NCI-H510A (cell line): ENCODE measurements around the gene OR2C1.

Experiments used
- DNase-seq: peaks from one replicate; lab custom pipeline; 2025; lab: John Stamatoyannopoulos, UW

OR2C1 gene

DNA sequence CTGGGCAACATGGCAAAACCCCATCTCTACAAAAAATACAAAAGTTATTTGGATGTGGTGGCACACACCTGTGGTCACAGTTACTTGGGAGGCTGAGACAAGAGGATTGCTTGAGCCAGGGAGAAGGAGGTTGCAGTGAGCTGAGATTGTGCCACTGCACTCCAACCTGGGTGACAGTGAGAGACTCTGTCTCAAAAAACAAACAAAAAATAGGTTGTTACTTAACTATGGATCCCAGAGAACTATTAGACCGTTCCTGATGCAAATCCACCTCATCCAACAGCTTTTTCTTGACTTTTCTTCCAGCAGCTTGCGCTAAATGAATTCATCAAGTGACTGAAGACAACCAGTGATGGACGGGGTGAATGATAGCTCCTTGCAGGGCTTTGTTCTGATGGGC is at the start of gene OR2C1:
Gene OR2C1 (plus strand): TSS at position 301 of the 400 bp plus-strand sequence. CDS start 52 bp downstream, at position 353.
- DNase-seq = no peak

- no peak for DNase-seq
Observed at GRCh38 chr16:3306078-3306477, 49.6 kb upstream of the OR2C1 start.

GRCh38 chr16:3311496-3311895 is 44.2 kb upstream of the OR2C1 start:
- DNase-seq = no peak

- DNase-seq = no peak
Observed at GRCh38 chr16:3317315-3317999, 38.2 kb upstream of the OR2C1 start.

GRCh38 chr16:3321816-3322215 is 33.9 kb upstream of the OR2C1 start:
- no peak for DNase-seq

- DNase-seq = no peak
Observed at GRCh38 chr16:3327514-3327913, 28.2 kb upstream of the OR2C1 start.

- no peak for DNase-seq
Observed at GRCh38 chr16:3328104-3328503, 27.6 kb upstream of the OR2C1 start.

DNA sequence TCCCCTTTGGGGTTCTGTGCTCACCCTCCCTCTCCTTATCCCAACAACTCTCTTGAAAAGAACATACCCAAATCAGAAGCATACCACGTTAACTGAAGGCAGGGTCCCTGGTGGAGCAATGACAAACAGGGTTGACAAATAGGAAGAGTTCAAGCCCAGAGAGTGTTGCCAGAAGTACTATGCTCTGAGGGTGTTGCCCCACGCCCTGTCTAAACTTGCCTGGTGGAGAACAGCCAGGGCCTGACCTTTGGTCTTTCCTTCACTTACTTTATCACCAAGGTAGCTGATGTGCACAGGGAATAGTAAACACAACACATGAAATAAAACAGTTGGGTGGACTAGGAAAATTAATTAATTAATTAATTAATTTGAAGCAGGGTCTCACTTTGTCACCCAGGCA is 27.0 kb upstream of the OR2C1 start:
- DNase-seq = no peak

- no peak for DNase-seq
Observed at GRCh38 chr16:3346041-3346440, 9.6 kb upstream of the OR2C1 start.

- DNase-seq = no peak
Observed at GRCh38 chr16:3347586-3347985, 8.1 kb upstream of the OR2C1 start.

GRCh38 chr16:3348547-3349167 is 7.0 kb upstream of the OR2C1 start:
- DNase-seq = no peak

- DNase-seq = no peak
Observed at GRCh38 chr16:3349175-3349574, 6.5 kb upstream of the OR2C1 start.

DNA sequence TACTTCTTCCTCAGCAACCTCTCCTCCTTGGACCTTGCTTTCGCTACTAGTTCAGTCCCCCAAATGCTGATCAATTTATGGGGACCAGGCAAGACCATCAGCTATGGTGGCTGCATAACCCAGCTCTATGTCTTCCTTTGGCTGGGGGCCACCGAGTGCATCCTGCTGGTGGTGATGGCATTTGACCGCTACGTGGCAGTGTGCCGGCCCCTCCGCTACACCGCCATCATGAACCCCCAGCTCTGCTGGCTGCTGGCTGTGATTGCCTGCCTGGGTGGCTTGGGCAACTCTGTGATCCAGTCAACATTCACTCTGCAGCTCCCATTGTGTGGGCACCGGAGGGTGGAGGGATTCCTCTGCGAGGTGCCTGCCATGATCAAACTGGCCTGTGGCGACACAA is 429 bp downstream of the OR2C1 start:
- no peak for DNase-seq

- no peak for DNase-seq
Observed at GRCh38 chr16:3358871-3359270, 3.2 kb downstream of the OR2C1 start.

DNA sequence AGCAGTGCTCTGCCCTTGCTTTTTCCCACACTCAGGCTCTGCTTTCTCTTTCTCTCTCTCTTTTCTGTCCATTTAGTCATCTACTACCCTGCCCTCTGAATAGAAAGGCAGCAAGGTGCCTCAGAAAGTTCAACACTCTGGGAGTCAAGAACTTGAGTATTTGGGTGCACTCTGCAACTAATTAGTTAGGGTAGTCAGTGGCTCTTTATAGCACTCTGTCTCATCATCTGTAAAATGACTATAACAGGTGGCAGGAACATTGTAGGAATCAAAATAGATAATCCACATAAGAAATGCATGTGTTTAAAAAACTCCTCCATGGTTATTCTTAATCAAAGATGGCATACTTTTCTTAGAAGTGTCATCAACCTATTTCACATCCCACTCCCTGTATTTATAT is 7.2 kb downstream of the OR2C1 start:
- DNase-seq = no peak

DNA sequence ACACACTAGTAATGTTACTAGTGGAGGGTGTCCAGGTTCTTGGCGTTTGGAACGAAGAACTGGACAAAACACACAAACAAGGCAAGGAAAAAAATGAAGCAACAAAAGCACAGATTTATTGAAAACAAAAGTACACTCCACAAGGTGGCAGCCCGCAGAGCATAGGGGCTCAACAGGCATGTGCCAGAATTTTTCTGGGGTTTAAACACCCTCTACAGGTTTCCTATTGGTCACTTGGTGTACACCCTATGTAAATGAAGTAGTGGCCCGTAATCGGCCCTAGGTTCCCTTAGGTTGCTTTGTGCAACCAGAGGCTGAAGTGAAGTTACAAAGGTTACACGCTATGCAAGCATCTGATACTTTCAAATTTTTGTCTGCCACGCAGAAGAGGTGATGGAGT is 8.1 kb downstream of the OR2C1 start:
- DNase-seq = no peak

DNA sequence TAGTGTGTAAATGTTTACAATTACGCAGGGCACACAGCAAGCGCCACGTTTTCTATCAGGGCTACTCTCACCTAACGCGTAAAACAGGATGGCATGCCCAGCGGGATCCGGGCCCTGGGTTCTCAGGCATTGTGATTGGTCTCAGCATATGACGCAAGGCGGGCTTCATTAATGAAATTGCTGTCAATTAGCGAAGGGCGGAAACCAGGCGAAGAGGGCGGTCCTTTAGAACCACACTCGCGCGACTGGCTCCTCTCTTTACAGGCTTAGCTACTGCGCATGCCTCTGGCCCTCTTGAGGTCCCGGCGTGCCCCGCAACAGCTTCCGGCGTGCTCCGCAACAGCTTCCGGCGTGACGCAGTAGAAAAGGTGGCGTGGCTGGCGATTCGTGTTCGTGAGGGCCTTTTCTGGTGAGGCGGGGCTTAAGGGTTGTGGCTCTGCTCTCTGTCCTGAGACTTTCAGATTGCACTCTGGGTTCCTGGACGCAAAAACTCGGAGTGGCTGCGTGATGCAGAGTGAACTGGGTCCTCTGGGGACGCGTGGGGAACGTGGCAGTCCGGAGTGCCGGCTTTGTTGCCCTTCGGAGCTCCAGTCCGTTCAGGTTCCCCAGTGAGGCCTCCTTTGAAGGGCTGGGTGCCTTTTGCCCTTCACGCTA is 9.2 kb downstream of the OR2C1 start:
- peak; percentile 91 for DNase-seq

- no peak for DNase-seq
Observed at GRCh38 chr16:3369073-3369472, 13.4 kb downstream of the OR2C1 start.

- DNase-seq = no peak
Observed at GRCh38 chr16:3375680-3376079, 20.0 kb downstream of the OR2C1 start.

- DNase-seq = no peak
Observed at GRCh38 chr16:3377917-3378316, 22.2 kb downstream of the OR2C1 start.

DNA sequence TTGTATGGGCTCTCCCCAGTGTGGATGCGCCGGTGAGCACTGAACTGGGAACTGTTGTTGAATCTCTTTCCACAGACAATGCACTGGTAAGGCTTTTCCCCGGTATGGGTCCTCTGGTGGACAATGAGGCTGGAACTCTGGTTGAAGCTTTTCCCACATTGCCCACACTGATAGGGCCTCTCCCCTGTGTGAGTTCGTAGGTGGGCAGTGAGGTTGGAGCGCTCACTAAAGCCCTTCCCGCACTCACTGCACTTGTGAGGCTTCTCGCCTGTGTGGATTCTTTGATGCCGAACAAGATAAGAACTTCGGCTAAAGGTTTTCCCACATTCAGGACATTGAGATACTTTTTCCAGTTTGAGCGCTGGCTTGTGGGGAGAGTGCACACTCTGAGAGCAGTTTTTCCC is 27.4 kb downstream of the OR2C1 start:
- no peak for DNase-seq

DNA sequence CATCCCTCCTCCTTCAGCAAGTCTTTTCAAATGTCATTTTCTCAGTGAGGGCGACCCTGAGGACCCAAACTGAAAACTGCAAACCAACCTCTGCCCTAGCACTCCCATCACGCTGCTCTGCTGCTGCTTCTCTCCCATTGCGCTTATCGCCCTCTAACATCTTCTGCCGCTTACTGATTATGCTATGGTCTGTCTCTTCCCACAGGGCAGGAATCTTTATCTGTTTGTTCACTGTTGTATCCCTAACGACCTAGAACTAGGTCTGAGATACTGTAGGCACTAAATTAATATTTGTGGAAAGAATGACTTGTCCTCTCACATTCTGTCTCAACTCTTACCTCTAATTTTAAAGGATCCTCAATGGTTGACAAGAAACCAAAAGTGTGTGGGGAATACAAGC is 32.6 kb downstream of the OR2C1 start:
- DNase-seq = no peak

- DNase-seq = no peak
Observed at GRCh38 chr16:3389663-3390338, 34.1 kb downstream of the OR2C1 start.
